HG02973 (cell line): ENCODE measurements around the gene LUZP1.
"Not testable (repeated sequence)": the region's sequence is repeated elsewhere in the genome, so short reads cannot be mapped to it uniquely, and the experiment has no call there.

Source experiments
- ATAC-seq: cut with Tn5 transposase; IDR thresholded peaks from one replicate; pipeline ENCODE4 v1.9.1; 2021; ENCODE audit warnings: moderate library complexity; ENCODE audit not compliant: unreplicated experiment

LUZP1 gene

DNA sequence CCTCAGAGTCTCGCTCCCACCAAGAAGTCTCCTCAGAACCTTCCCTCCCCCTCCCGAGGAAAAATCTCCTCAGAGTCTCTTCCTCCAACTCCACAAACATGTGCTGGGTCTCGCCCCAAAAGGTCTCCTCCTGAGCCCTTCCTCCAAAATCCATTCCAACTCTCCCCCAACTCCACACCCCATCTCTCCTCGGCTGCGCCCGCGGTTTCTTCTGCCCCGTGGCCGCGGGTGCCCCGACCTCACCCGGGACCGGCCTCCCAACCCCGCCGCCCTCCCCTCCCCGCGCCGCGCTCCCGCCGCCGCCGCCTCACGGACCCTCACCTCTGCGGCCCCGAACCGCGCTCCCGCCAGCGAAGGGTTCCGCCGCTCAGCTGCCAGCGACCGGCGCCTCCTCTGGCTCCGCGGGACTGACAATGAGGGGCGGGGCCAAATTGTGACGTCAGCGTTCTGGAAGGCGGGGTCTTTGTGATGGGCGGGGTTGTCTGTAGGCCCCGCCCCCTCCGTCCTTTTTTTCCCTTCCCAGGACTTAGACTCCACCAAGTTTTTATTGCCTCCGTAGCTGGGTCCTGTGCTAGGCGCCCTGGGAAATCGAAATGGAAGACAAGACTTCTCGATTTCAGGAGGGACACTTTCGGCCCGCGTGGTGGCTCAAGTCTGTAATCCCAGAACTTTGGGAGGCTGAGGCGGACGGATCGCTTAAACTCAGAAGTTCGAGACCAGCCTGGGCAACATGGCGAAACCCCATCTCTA is at the start of gene LUZP1:
TSS of gene LUZP1 (minus strand) at position 412 of the 750 bp plus-strand sequence.
- ATAC-seq = no peak

DNA sequence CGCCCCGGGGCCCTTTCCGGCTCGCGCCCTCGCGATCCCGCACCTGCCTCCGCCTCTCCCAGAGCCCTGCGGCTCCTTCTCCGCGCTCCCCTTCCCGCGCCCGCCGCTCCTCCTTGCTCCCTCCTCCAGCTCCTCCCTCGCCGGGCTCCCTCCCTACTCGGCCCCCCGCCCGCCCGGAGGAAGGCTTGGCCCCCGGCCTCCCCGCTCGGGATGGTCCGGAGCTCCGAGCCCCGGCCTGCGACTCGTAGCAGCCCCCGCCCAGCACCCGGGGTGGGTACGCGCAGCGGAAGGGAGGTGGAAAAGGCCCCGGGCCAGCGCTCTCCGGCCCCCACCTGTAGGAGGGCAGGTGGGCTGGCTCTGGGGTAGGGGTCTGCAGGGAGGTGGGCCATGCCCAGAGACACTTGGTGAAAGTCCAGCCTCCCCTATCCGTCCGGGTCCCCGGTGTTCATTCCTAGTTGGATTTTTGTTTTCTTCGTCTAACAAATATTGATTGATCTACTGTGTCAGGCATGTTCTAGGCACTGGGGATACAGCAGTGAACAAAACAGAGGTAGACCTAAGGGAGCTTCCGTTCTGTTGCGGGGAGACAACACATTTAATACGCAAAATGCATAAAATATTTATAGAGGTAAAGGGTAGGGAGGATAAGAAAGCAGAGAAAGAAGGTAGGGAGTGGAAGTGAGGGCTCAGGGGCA is 48.9 kb upstream of the LUZP1 start, which contains the start of gene HTR1D:
TSS of gene HTR1D (minus strand) at position 82 of the 695 bp plus-strand sequence. CDS start 23,283 bp downstream, outside the sequence.
- ATAC-seq = no peak

- ATAC-seq = no peak
These were observed 48.2 kb upstream of the LUZP1 start for GRCh38 chr1:23216771-23217420.

- ATAC-seq = no peak
These were observed 47.2 kb upstream of the LUZP1 start for GRCh38 chr1:23215751-23216449.

DNA sequence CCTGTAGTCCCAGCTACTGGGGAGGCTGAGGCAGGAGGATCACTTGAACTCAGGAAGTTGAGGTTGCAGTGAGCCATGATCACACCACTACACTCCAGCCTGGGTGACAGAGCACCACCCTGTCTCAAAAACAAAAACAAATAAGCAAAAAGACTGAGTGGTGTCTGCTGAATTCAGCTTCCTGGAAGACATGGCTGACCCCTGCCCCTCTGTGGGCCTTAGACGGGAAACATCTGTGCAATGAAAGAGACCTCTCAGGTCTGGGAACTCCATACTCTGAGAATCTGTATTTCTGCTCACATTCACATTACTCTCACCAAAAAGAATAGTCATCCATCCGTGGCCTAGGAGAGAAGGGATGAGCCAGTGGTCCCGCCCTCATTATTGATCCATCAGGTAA is 46.6 kb upstream of the LUZP1 start:
- no peak for ATAC-seq

DNA sequence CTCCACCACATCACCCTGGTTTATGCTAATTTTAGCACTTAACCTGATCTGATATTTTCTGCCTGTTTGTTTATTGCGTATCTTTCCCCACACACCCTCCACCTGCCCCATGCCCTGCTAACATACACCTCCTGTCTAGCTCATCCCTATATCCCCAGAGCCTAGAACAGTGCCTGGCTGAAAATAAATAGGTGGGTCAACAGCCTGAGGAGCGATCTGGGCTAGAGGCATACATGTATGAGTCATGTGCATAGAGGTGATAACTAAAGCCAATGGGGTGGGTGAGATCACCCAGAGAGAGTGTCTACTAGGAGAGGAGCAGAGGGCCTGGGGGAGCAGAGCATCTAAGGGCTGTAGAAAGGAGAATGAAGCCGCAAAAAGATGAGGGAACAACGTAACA is 46.0 kb upstream of the LUZP1 start:
- no peak for ATAC-seq

- no peak for ATAC-seq
These were observed 43.3 kb upstream of the LUZP1 start for GRCh38 chr1:23211955-23212354.

GRCh38 chr1:23210963-23211362 is 42.3 kb upstream of the LUZP1 start:
- ATAC-seq = no peak

DNA sequence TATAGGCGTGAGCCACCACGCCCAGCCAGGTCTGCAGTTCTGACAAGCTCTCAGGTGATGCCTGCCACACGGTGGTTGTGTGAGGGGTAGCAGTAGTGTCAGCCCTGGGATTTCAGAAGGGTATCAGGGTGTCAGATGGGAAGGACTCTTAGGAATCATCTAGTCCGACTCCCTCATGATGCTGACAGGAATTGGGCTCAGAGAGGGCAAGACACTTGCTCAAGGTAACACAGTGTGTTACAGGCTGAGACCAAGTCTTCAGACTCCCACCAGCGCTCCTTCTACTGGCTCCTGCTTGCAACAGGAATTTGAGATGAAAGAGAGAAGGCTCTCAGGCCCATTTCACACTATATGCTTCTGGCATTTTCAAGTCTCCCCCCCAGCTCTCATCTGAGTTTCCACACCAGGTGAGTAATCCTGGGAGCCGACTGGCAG is 41.7 kb upstream of the LUZP1 start:
- no peak for ATAC-seq

DNA sequence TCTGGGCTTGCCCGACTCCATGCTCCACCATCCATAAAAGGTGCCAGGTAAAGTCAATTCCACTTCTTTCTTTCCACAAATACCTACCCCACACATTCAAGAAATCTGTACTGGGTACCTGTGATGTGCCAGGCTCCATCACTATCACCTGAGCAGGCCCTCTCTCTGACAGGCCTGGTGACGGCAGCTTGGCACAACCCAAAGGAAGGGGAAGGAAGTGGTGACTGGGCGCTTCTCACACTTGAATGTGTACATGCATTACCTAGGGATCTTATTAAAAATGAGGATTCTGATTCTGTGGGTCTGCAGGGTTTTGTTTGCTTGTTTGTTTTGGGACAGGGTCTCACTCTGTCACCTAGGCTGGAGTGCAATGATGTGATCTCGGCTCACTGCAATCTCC is 41.1 kb upstream of the LUZP1 start:
- no peak for ATAC-seq

DNA sequence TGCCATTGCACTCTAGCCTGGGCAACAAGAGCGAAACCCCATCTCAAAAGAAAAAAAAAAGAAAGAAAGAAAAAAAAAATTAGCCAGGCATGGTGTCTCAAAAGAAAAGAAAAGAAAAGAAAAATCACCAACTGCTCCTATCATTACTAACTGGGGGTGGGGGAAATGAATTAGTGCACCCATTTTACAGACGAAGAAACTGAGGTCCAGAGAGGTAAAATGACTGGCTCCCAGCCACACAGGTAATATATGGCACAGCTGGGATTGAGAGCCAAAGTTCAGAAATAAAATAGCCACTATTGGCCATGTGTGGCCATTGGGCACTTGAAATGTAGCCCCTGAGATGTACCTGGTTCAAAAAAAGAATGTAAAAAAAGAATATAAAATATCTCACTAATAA is 39.9 kb upstream of the LUZP1 start:
- ATAC-seq = no peak

GRCh38 chr1:23207733-23208132 is 39.1 kb upstream of the LUZP1 start:
- ATAC-seq = not testable (repeated sequence)

- no peak for ATAC-seq
These were observed 33.6 kb upstream of the LUZP1 start for GRCh38 chr1:23202263-23202749.

DNA sequence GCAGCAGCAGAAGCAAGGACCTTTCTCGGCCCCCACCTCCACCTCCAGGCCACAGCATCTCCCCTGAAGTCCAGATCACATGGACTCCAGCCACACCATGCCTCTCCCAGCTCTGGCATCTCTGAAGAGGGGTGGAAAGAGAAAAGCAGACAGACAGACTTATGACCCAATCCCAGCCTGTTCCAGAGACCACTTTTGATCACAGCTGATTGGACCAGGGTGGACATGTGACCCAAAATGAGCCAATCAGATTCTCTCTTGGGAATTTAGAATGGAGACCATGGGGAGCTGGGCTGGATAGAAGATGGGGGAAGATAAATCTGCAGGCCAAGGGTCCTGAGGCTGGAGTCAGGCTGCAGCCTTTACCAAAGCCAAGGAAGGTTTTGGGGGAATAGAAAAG is 32.2 kb upstream of the LUZP1 start:
- ATAC-seq = no peak

GRCh38 chr1:23198373-23198772 is 29.7 kb upstream of the LUZP1 start:
- ATAC-seq = no peak

- ATAC-seq = no peak
These were observed 28.1 kb upstream of the LUZP1 start for GRCh38 chr1:23196627-23197328.

- ATAC-seq = no peak
These were observed 25.7 kb upstream of the LUZP1 start for GRCh38 chr1:23194119-23194984.

- ATAC-seq = no peak
These were observed 24.9 kb upstream of the LUZP1 start for GRCh38 chr1:23193391-23194118.

GRCh38 chr1:23191199-23191598 is 22.5 kb upstream of the LUZP1 start:
- no peak for ATAC-seq
